Activated CD4-positive, alpha-beta memory T cell treated with anti-CD3 and anti-CD28 coated beads, Interleukin-2, amount 10 ng/mL, durations not matched to agents 7 days and 5 days (primary cell): ENCODE measurements around the gene FCMR. TPM values are rescaled to one million over a fixed set of nuclear protein-coding genes. Genes with fewer than 3 reads are reported as not detected.
"Not testable (repeated sequence)": the region's sequence is repeated elsewhere in the genome, so short reads cannot be mapped to it uniquely, and the experiment has no call there.

Source experiments
- CTCF ChIA-PET: fragments of 350-600 bp; sonication (Branson Sonifier 250); formaldehyde crosslinking; loops from one replicate; lab custom pipeline; 2021; ENCODE audit warnings: antibody characterized with exemption, inconsistent platforms; lab: Charles Lee
- POLR2A ChIA-PET: fragments of 350-600 bp; sonication (Branson Sonifier 250); formaldehyde crosslinking; loops from one replicate; lab custom pipeline; 2021; ENCODE audit warnings: antibody characterized with exemption; lab: Charles Lee
- DNase-seq: peaks from one replicate; pipeline ENCODE4 v3.0.0-alpha.2; 2020
- H3K27ac Mint-ChIP-seq: one replicate; pipeline ENCODE4 v1.8.0; 2021; ENCODE audit warnings: mild to moderate bottlenecking, mixed read lengths
- H3K27me3 Mint-ChIP-seq: one replicate; pipeline ENCODE4 v1.8.0; 2021; ENCODE audit warnings: mixed read lengths
- H3K36me3 Mint-ChIP-seq: one replicate; pipeline ENCODE4 v1.8.0; 2021; ENCODE audit warnings: low read depth, mixed read lengths
- H3K4me1 Mint-ChIP-seq: one replicate; pipeline ENCODE4 v1.8.0; 2021; ENCODE audit warnings: mixed read lengths
- H3K4me3 Mint-ChIP-seq: one replicate; pipeline ENCODE4 v1.8.0; 2021; ENCODE audit warnings: mild to moderate bottlenecking, mixed read lengths
- H3K9me3 Mint-ChIP-seq: one replicate; pipeline ENCODE4 v1.8.0; 2021; ENCODE audit warnings: mixed read lengths
- total RNA-seq, 2 experiments: library from RNA; stranded (reverse); gene quantifications; one replicate each; pipeline ENCODE4 v1.2.3, GENCODE V29; 2021

The FCMR gene
- total RNA-seq, 2 experiments from 2014 or later, result 117 to 121 TPM

GRCh38 chr1:206856674-206857464 is 64.9 kb downstream of the FCMR start:
- Mint-ChIP-seq H3K27me3 (peaks cover 36% of the 10 kb centered on the region), H3K9me3 (peaks cover 14% of the 10 kb centered on the region), H3K27ac (no peak overlapping the region), H3K4me3 (no peak overlapping the region), H3K36me3 (peaks cover 6% of the 10 kb centered on the region), H3K4me1 (peaks cover 28% of the 10 kb centered on the region)
- DNase-seq, result no peak
- CTCF ChIA-PET, result interaction anchor here (0.8 to 3.0 kb wide), 11 partner anchors 8 to 122 kb away, joined by 3 to 9 read pairs (median 3); partner anchors contain the start of gene IL20
- POLR2A ChIA-PET, result interaction anchor here (1.1 kb wide), 1 partner anchor 24 kb away, joined by 3 read pairs; no protein-coding TSS in a partner anchor

GRCh38 chr1:206855859-206856258 is 65.9 kb downstream of the FCMR start:
- Mint-ChIP-seq H3K27me3 (peaks cover 39% of the 10 kb centered on the region), H3K27ac (no peak overlapping the region), H3K4me1 (peaks cover 28% of the 10 kb centered on the region), H3K36me3 (peaks cover 8% of the 10 kb centered on the region), H3K9me3 (peaks cover 14% of the 10 kb centered on the region), H3K4me3 (no peak overlapping the region)
- ChIA-PET POLR2A (interaction anchor here (1.1 kb wide), 1 partner anchor 23 kb away, joined by 3 read pairs; no protein-coding TSS in a partner anchor), CTCF (interaction anchor here (1.0 to 3.0 kb wide), 6 partner anchors 9 to 126 kb away, joined by 3 to 9 read pairs (median 3); partner anchors contain the start of gene IL20)
- DNase-seq, result no peak

- DNase-seq, result no peak
- Mint-ChIP-seq H3K4me1 (peaks cover 27% of the 10 kb centered on the region), H3K36me3 (peaks cover 7% of the 10 kb centered on the region), H3K4me3 (no peak overlapping the region), H3K27ac (no peak overlapping the region), H3K9me3 (peaks cover 13% of the 10 kb centered on the region), H3K27me3 (peaks cover 45% of the 10 kb centered on the region)
- ChIA-PET CTCF (interaction anchor here (0.6 kb wide), 1 partner anchor 872 kb away, joined by 3 read pairs; no protein-coding TSS in a partner anchor), POLR2A (no interaction called here)
Measured at GRCh38 chr1:206854401-206855129, 67.2 kb downstream of the FCMR start.

GRCh38 chr1:206853696-206854095 is 68.0 kb downstream of the FCMR start:
- H3K9me3 Mint-ChIP-seq, result peaks cover 11% of the 10 kb centered on the region
- H3K36me3 Mint-ChIP-seq, H3K4me3 Mint-ChIP-seq, POLR2A ChIA-PET, DNase-seq, H3K27ac Mint-ChIP-seq: not testable (repeated sequence)
- CTCF ChIA-PET, result interaction anchor here (1.6 kb wide), 1 partner anchor 11 kb away, joined by 4 read pairs; no protein-coding TSS in a partner anchor
- H3K4me1 Mint-ChIP-seq, result peaks cover 21% of the 10 kb centered on the region
- H3K27me3 Mint-ChIP-seq, result peaks cover 51% of the 10 kb centered on the region

Other genes with a start within 250 kb of the FCMR start
- gene MAPKAPK2, start 237.0 kb downstream of the FCMR start, total RNA-seq, result 10 to 100 TPM; 89.1 to 95.2 TPM
- not detected for gene IL19, start 151.2 kb downstream of the FCMR start, total RNA-seq
- 1 to 10 TPM in 1 of 2 experiments, under 1 TPM in 1; 0.73 to 1.9 TPM for gene IL10, start 149.4 kb downstream of the FCMR start, total RNA-seq
- gene IL20, start 56.3 kb downstream of the FCMR start, total RNA-seq, result not detected
- gene IL24, start 24.5 kb downstream of the FCMR start, total RNA-seq, result not detected
- gene PIGR, start 24.5 kb upstream of the FCMR start, total RNA-seq, result not detected
- not detected for gene FCAMR, start 48.5 kb upstream of the FCMR start, total RNA-seq
- under 1 TPM in 1 of 2 experiments, not detected in 1; 0.08 TPM for gene C1orf116, start 110.8 kb upstream of the FCMR start, total RNA-seq
- 1 to 10 TPM; 9.1 to 9.4 TPM for gene YOD1, start 129.3 kb upstream of the FCMR start, total RNA-seq
- gene PFKFB2, start 131.3 kb upstream of the FCMR start, total RNA-seq, result 1 to 10 TPM; 1.5 to 1.7 TPM
- gene C4BPB, start 166.9 kb upstream of the FCMR start, total RNA-seq, result 1 to 10 TPM in 1 of 2 experiments, under 1 TPM in 1; 0.43 to 1.2 TPM
- not detected for gene C4BPA, start 182.3 kb upstream of the FCMR start, total RNA-seq